ENCODE results near the gene LIN7A. TPM values are rescaled to one million over a fixed set of nuclear protein-coding genes. Genes with fewer than 3 reads are reported as not detected.

Gene LIN7A
- total and polyA plus RNA-seq, 2 of the 8 experiments (the other 6 are each of a cell fraction or from before 2014, with no cell fraction given), result 5.8 to 22.0 TPM

- DNase-seq (ENCODE audit: low read depth in 1 of 2, low spot score in 2 of 2) (no peak), FAIRE-seq (no peak)
- Histone ChIP-seq H3K79me2 (ENCODE audit: control insufficient read depth in 1 of 2, insufficient read depth in 2 of 2, low read length in 2 of 2) (no peaks in the 10 kb centered on the region), H4K8ac (ENCODE audit: extremely low read depth, insufficient read depth, low read length) (no peak overlapping the region), H2AFZ (ENCODE audit: low read length) (no peak overlapping the region), H2BK5ac (ENCODE audit: low read depth, low read length) (no peak overlapping the region), H3K79me1 (ENCODE audit: low read depth, low read length) (no peaks in the 10 kb centered on the region), H3K27me3 (replicated peaks in 1 of 4; ENCODE audit: control insufficient read depth in 3 of 4, extremely low read depth in 1 of 4, insufficient read depth in 3 of 4, low read length in 3 of 4) (no peaks in the 10 kb centered on the region), H2BK12ac (ENCODE audit: low read depth, low read length) (no peak overlapping the region), H4K20me1 (replicated peaks in 1 of 2; ENCODE audit: control insufficient read depth in 1 of 2, insufficient read depth in 2 of 2, low read length in 2 of 2) (no peaks in the 10 kb centered on the region), H3K4me1 (replicated peaks in 1 of 4; ENCODE audit: control insufficient read depth in 3 of 4, insufficient read depth in 4 of 4, low read length in 3 of 4) (no peaks in the 10 kb centered on the region; a peak in 1 of 7 replicates), H3K18ac (ENCODE audit: extremely low read depth, low read length) (no peak overlapping the region), H3K4me3 (ENCODE audit: extremely low read depth in 1 of 4, insufficient read depth in 2 of 4, low read depth in 3 of 4, low read length in 4 of 4) (no peak overlapping the region), H3K9me3 (ENCODE audit: insufficient read depth in 2 of 2, low read depth in 1 of 2, low read length in 1 of 2) (no peaks in the 10 kb centered on the region), H3K27ac (ENCODE audit: low read depth, low read length) (no peak overlapping the region), H3K4ac (replicated peaks; ENCODE audit: insufficient read length, low read depth, low read length) (no peak overlapping the region), H3K14ac (ENCODE audit: insufficient read length) (no peak overlapping the region), H4K91ac (replicated peaks; ENCODE audit: insufficient read length, low read length) (no peak overlapping the region), H3K4me2 (ENCODE audit: insufficient read depth in 1 of 2, low read depth in 2 of 2, low read length in 2 of 2) (no peak overlapping the region), H2AK5ac (ENCODE audit: low read depth, low read length) (no peak overlapping the region), H3K36me3 (ENCODE audit: control insufficient read depth in 2 of 4, insufficient read depth in 4 of 4, low read length in 3 of 4) (no peaks in the 10 kb centered on the region), H2BK15ac (ENCODE audit: low read length) (no peak overlapping the region), H3K23ac (ENCODE audit: insufficient read length) (no peak overlapping the region), H4K5ac (ENCODE audit: insufficient read length, low read depth, low read length) (no peak overlapping the region), H3K23me2 (ENCODE audit: low read depth, low read length) (no peaks in the 10 kb centered on the region), H2BK20ac (ENCODE audit: low read length) (no peak overlapping the region), H3K56ac (replicated peaks; ENCODE audit: insufficient read length, low read depth, low read length) (no peak overlapping the region), H2BK120ac (replicated peaks; ENCODE audit: low read depth, low read length) (no peak overlapping the region), H3K9ac (replicated peaks in 1 of 4; ENCODE audit: extremely low read depth in 1 of 4, low read depth in 3 of 4, low read length in 3 of 4) (no peak overlapping the region)
- WGBS, 2 experiments (ENCODE audit: extremely low coverage in 1 of 2, insufficient coverage in 1 of 2, insufficient read length in 1 of 2, insufficient replicate concordance in 2 of 2, low coverage in 1 of 2, low lambda C conversion rate in 2 of 2, missing lambda C conversion rate in 1 of 2), result 0% methylated on average over 1 of the region's 1 CpG; no CpG with 5 or more reads in 1 of the 2 experiments
- POLR2A ChIA-PET (ENCODE audit: partially characterized antibody), result no interaction called here
- TF ChIP-seq NANOG (IDR thresholded peaks at IDR 0.05; ENCODE audit: insufficient read depth, low read depth, low read length, poor library complexity, severe bottlenecking) (no peak), KDM5A (IDR thresholded peaks at IDR 0.05; ENCODE audit: low read length) (no peak), SP4 (IDR thresholded peaks at IDR 0.05; ENCODE audit: low read length) (no peak), CBX8 (IDR thresholded peaks at IDR 0.05; ENCODE audit: borderline replicate concordance, low read depth, low read length) (no peak), EP300 (IDR thresholded peaks at IDR 0.05; ENCODE audit: borderline replicate concordance in 1 of 2, low read depth in 2 of 2, low read length in 2 of 2) (no peak), SP2 (IDR thresholded peaks at IDR 0.05; ENCODE audit: low read length) (no peak), YY1 (IDR thresholded peaks at IDR 0.05; ENCODE audit: low read depth, low read length) (no peak), TCF12 (IDR thresholded peaks at IDR 0.05; ENCODE audit: low read depth, low read length) (no peak), ATF3 (IDR thresholded peaks at IDR 0.05; ENCODE audit: insufficient read depth, low read depth, low read length) (no peak), POLR2AphosphoS5 (IDR thresholded peaks at IDR 0.05; ENCODE audit: low read depth, low read length) (no peak)
- CTCF ChIA-PET (ENCODE audit: partially characterized antibody), result no interaction called here
These were observed 103.0 kb downstream of the LIN7A start for GRCh38 chr12:80834724-80835123.
